VCaP (cell line): ENCODE results near the gene RAB27B.
A peak's percentile ranks its signal among the peaks of the same experiment; 100 is the strongest.

ENCODE experiments used
- H3K27ac ChIP-seq: fragments of 450-650 bp; 2 replicates; pipeline ENCODE4 v1.5.1; 2017
- TF ChIP-seq, protein P1 (sequence below): fragments of 450-650 bp; conservative IDR thresholded peaks from 2 replicates; pipeline ENCODE4 v1.5.1; 2017; ENCODE audit warnings: mild to moderate bottlenecking, moderate library complexity

RAB27B gene, protein sequence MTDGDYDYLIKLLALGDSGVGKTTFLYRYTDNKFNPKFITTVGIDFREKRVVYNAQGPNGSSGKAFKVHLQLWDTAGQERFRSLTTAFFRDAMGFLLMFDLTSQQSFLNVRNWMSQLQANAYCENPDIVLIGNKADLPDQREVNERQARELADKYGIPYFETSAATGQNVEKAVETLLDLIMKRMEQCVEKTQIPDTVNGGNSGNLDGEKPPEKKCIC

DNA sequence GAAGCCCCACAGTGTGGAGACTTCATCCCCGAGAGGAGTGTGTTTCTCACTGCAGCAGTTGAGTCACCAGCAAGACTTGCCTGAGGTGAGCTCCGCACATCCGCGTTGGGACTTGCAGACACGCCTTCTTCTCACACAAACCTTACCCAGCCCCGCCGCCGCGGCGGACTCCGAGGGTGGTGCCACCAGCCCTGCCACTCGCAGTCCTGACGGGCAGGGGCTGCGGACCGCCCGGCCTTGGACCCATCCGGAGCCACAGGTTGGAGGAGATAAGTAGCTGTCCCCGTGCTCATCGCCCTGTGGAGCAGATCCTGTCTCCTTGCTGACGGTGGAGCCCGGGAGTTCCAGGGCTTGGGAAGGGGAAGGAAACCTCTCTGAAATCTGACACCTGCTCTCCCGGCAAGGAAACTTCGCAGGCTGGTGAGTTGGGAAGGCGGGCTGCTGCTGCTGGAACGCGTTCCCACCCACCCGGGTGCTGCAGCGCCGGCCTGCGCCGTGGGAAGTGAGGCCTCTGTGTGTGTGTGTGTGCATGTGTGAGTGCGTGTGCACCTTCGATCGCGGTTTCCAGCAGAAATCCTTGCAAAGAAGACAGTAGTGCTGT, at the start of gene RAB27B:
Gene RAB27B (plus strand): TSS at position 197 of the 601 bp plus-strand sequence. CDS start 49,109 bp downstream, outside the sequence.
- H3K27ac ChIP-seq = peak within 1 kb of the TSS; percentile 92
- TF ChIP-seq, protein P1, sequence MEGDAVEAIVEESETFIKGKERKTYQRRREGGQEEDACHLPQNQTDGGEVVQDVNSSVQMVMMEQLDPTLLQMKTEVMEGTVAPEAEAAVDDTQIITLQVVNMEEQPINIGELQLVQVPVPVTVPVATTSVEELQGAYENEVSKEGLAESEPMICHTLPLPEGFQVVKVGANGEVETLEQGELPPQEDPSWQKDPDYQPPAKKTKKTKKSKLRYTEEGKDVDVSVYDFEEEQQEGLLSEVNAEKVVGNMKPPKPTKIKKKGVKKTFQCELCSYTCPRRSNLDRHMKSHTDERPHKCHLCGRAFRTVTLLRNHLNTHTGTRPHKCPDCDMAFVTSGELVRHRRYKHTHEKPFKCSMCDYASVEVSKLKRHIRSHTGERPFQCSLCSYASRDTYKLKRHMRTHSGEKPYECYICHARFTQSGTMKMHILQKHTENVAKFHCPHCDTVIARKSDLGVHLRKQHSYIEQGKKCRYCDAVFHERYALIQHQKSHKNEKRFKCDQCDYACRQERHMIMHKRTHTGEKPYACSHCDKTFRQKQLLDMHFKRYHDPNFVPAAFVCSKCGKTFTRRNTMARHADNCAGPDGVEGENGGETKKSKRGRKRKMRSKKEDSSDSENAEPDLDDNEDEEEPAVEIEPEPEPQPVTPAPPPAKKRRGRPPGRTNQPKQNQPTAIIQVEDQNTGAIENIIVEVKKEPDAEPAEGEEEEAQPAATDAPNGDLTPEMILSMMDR = no peak

GRCh38 chr18:54780285-54780861, 47.9 kb upstream of the RAB27B start:
- TF ChIP-seq, protein P1 = no peak
- H3K27ac ChIP-seq = no peak overlapping the region

- no peak overlapping the region for H3K27ac ChIP-seq
- TF ChIP-seq, protein P1 = no peak
Measured at GRCh38 chr18:54780970-54781369, 47.3 kb upstream of the RAB27B start.

DNA sequence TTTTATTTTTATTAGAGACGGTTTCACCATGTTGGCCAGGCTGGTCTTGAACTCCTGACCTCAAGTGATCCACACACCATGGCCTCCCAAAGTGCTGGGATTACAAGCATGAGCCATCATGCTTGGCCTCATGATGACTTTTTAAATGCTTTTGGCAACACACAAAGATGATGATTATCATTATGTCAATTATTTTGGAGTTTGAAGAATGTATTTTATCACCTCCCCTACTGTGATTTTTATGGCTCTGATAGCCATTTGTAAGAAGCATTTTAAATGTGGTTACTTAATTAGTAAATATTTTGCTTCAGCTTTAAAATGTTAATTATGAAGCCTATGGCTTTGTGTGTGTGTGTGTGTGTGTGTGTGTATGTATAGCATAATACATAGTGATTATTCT, 45.1 kb upstream of the RAB27B start:
- TF ChIP-seq, protein P1 = no peak
- no peak overlapping the region for H3K27ac ChIP-seq

DNA sequence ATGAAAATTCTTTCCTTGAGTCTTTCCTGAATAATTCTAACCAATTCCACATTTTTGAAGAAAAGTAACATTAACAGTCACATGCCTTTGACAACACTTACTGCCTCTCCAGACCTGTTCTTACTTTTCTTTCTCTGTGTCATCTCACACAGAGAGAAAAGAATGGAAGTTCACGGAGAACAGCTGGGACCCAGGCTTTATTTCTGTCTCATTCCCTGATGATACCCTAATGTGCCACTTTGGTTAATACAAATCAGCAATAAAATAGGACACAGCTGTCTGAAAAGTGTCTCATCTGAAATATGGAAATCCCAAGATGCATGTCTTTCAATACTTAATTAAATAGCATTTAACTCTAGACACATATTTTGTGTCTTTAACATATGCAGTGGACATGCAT, 42.1 kb upstream of the RAB27B start:
- TF ChIP-seq, protein P1 = no peak
- H3K27ac ChIP-seq = no peak overlapping the region

DNA sequence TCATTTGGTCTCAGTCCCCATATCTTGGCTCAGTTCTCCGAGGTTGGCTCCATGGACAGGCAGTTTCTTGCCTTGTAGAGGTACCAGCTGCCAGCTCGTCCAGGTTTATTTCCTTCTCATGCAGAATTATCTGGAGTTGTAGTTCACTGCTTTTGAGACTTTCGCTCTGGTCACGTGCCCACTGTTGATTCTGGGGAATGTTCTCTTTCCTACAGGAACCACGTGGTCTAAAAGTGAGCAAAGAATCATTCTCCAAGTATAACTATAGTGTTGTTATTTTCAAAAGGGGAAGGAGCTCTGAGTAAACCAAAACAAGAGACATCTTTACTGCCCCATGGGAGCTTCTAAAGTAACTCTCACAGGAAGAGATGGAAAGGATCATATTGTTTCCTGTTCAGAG, 41.2 kb upstream of the RAB27B start:
- TF ChIP-seq, protein P1 = no peak
- H3K27ac ChIP-seq = no peak overlapping the region

DNA sequence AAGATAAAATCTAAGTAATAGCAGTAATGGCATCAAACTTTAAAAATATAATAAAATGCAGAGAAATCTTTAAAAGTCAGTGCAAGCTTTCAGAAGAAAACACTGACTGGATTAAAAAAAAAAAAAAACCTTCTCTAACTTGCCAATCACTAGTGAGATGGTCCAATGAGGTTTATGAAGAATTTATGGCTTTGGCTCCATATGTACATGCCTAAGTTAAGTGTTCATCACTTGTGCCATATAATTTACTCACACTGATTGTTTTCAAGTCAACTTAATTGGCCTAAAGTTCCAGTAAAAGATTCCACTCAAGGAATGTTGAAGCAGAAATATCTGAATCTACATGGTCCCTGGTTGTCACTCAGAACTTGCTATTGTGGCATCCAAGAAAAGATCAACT, 40.7 kb upstream of the RAB27B start:
- TF ChIP-seq, protein P1 = no peak
- no peak overlapping the region for H3K27ac ChIP-seq
